ENCODE measurements around the gene DPH2.

Gene DPH2

GRCh38 chr1:43992232-43992995 lies 22.6 kb downstream of the DPH2 start:
- Histone ChIP-seq H3K4me3 (ENCODE audit: low read depth, low read length) (peak overlapping the region; percentile 70), H3K27ac (peak overlapping the region; percentile 86), H3K36me3 (ENCODE audit: control insufficient read depth, insufficient read depth, low read length) (no peaks in the 10 kb centered on the region)

DNA sequence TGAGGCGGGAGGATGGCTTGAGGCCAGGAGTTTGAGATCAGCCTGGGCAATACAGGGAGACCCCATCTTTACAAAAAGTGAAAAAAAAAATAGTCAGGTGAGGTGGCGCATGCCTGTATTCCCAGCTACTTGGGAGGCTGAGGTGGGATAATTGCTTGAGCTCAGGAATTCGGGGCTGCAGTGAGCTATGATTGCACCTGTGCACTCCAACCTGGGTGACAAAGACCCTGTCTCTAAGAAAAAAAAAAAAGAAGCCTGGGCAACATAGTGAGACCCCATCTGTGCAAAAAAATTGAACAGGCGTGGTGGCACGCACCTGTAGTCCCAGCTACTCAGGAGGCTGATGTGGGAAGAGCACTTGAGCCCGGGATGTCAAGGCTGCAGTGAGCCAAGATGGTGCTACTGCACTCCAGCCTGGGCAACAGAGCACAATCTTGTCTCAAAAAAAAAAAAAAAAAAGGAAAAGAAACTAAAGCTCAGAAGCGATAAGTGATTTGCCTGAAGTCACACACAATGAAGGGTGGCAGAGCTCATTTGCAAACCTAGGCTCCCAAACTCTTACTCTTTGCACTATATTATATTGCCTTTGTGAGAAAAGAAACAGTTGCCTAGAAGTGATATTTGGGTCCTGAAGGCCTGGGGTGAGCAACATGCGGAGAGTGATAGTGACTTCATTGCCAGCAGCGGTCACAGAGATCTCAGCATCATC lies 23.6 kb downstream of the DPH2 start:
- Histone ChIP-seq H3K79me2 (no peaks in the 10 kb centered on the region), H3K27ac (no peak overlapping the region), H3K36me3 (ENCODE audit: control insufficient read depth, insufficient read depth, low read length) (no peaks in the 10 kb centered on the region), H3K9ac (no peak overlapping the region), H3K9me3 (ENCODE audit: control insufficient read depth, low read length) (no peaks in the 10 kb centered on the region), H3K27me3 (ENCODE audit: control insufficient read depth, insufficient read depth, low read length) (no peaks in the 10 kb centered on the region), H2AFZ (no peak overlapping the region), H3K4me2 (ENCODE audit: low read length) (no peak overlapping the region), H3K4me3 (ENCODE audit: low read depth, low read length) (no peak overlapping the region), H3K4me1 (peaks cover 2% of the 10 kb centered on the region)
- no peak for TF ChIP-seq CTCF (IDR thresholded peaks at IDR 0.05)

More at GRCh38 chr1:43992232-43992995, 22.6 kb downstream of the DPH2 start:
- Histone ChIP-seq H3K9ac (peak overlapping the region; percentile 19), H3K4me2 (ENCODE audit: low read length) (peak overlapping the region; percentile 87), H2AFZ (peak overlapping the region; percentile 85), H3K9me3 (ENCODE audit: control insufficient read depth, low read length) (no peaks in the 10 kb centered on the region), H3K79me2 (no peaks in the 10 kb centered on the region), H3K27me3 (ENCODE audit: control insufficient read depth, insufficient read depth, low read length) (no peaks in the 10 kb centered on the region), H3K4me1 (peaks cover 2% of the 10 kb centered on the region)
- TF ChIP-seq CTCF (IDR thresholded peaks at IDR 0.05) = no peak

GRCh38 chr1:43994071-43994470 lies 24.3 kb downstream of the DPH2 start:
- Histone ChIP-seq H3K27me3 (ENCODE audit: control insufficient read depth, insufficient read depth, low read length) (no peaks in the 10 kb centered on the region), H3K9ac (no peak overlapping the region), H3K4me1 (peaks cover 2% of the 10 kb centered on the region), H2AFZ (no peak overlapping the region), H3K79me2 (no peaks in the 10 kb centered on the region), H3K36me3 (ENCODE audit: control insufficient read depth, insufficient read depth, low read length) (no peaks in the 10 kb centered on the region), H3K4me3 (ENCODE audit: low read depth, low read length) (no peak overlapping the region), H3K4me2 (ENCODE audit: low read length) (no peak overlapping the region), H3K9me3 (ENCODE audit: control insufficient read depth, low read length) (no peaks in the 10 kb centered on the region), H3K27ac (no peak overlapping the region)
- no peak for TF ChIP-seq CTCF (IDR thresholded peaks at IDR 0.05)

DNA sequence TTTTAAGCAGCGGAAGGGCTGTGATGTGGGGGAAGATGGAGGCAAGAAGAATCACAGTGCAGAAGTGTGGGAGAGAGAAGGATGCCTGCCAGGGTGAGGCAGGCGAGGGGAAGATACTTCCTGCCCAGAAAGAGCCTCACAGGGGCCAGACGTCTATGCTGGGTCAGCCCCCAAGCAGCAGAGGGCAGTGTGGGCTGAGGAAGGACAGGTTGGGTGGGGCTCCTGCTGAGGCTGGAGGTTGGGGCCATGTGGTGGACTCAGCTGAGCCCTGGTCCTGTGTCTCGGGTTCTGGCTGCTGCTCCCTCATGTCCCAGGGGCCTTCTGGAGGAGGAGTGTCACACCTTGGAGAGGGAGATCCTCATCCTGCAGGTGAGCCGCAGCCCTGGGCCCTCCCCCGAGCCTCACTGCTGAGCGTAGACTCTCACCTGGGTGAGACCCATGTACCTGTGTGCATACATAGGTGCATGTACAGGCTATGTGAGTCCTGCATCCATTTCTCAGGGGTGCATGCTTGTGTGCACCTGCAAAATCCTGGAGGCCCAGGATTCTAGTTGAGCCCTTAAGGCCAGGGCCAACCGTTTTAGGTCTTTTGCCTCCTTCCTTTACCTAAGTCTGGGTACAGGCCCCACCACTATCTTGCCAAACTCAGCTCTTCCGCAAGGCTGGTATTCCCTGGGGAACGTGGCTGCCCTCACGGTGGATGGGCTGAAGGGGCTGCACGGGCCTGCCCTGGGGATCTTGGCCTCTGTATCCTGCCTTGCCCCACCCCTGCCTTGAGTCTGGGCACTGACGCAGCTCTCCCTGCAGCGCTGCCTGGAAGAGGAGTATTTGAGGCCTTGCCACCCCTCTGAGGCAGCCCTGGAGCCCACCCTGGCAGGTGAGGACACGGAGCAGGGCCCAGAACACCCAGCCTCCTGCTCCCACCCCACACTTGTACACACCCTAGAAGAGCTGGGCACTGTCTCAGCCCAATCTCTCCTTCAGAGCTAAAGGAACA lies 25.3 kb downstream of the DPH2 start:
- no peak overlapping the region for H3K4me3 ChIP-seq (ENCODE audit: low read depth, low read length)
- peaks cover 2% of the 10 kb centered on the region for H3K4me1 ChIP-seq
- H3K9ac ChIP-seq = no peak overlapping the region
- peak; percentile 9 for TF ChIP-seq CTCF (IDR thresholded peaks at IDR 0.05)
- H3K9me3 ChIP-seq (ENCODE audit: control insufficient read depth, low read length) = no peaks in the 10 kb centered on the region
- no peaks in the 10 kb centered on the region for H3K36me3 ChIP-seq (ENCODE audit: control insufficient read depth, insufficient read depth, low read length)
- no peak overlapping the region for H3K27ac ChIP-seq
- no peaks in the 10 kb centered on the region for H3K79me2 ChIP-seq
- no peaks in the 10 kb centered on the region for H3K27me3 ChIP-seq (ENCODE audit: control insufficient read depth, insufficient read depth, low read length)
- no peak overlapping the region for H2AFZ ChIP-seq
- no peak overlapping the region for H3K4me2 ChIP-seq (ENCODE audit: low read length)

All from parathyroid adenoma (tissue), 2 donors.